ENCODE measurements around the gene WDR91. TPM values are rescaled to one million over a fixed set of nuclear protein-coding genes. Genes with fewer than 3 reads are reported as not detected.
"Not testable (repeated sequence)": the region's sequence is repeated elsewhere in the genome, so short reads cannot be mapped to it uniquely, and the experiment has no call there.

WDR91 gene
- total and polyA plus RNA-seq, 2 donors (not counting 3 experiments of a cell fraction or from before 2014, with no cell fraction given): 6.7 to 7.0 TPM

DNA sequence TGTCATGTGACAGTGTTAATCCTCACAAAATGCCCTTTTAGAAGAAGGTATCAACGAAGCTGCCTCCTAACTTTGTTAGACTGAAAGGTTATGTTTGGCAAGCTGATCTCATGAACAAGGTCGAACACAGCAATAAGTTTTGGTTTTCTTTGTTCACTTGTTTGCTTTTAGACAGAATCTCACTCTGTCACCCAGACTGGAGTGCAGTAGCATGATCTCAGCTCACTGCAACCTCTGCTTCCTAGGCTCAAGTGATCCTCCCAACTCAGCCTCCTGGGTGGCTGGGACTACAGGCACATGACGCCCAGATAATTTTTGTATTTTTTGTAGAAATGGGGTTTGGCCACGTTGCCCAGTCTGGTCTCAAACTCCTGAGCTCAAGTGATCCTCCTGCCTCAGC, 23.4 kb upstream of the WDR91 start:
- POLR2A ChIA-PET: no interaction called here
- Histone ChIP-seq H3K9ac (replicated peaks; ENCODE audit: extremely low read depth, insufficient read depth, low read length) (no peak overlapping the region), H3K27me3 (ENCODE audit: control insufficient read depth in 2 of 2, insufficient read depth in 2 of 2, low read length in 2 of 2) (peaks cover 0 to 2% of the 10 kb centered on the region in 2 experiments), H3K4me2 (ENCODE audit: insufficient read depth, low read length) (no peak overlapping the region), H2AFZ (ENCODE audit: low read depth, low read length) (no peak overlapping the region), H3K9me3 (replicated peaks; ENCODE audit: control insufficient read depth, insufficient read depth, low read length) (no peaks in the 10 kb centered on the region), H3K79me2 (ENCODE audit: control insufficient read depth, insufficient read depth, low read length) (no peaks in the 10 kb centered on the region), H3K27ac (ENCODE audit: insufficient read depth, low read depth, low read length) (no peak overlapping the region), H3K36me3 (ENCODE audit: control insufficient read depth in 2 of 2, extremely low read depth in 1 of 2, insufficient read depth in 2 of 2, low read length in 2 of 2) (no peaks in the 10 kb centered on the region), H4K20me1 (replicated peaks; ENCODE audit: control insufficient read depth, extremely low read depth, insufficient read depth, low read length) (no peaks in the 10 kb centered on the region), H3K9me1 (replicated peaks; ENCODE audit: control insufficient read depth, extremely low read depth, insufficient read depth, low read length) (no peaks in the 10 kb centered on the region), H3K4me3 (replicated peaks in 1 of 3; ENCODE audit: insufficient read depth in 1 of 3, low read depth in 1 of 3, low read length in 3 of 3) (no peak overlapping the region), H3K4me1 (ENCODE audit: control insufficient read depth, extremely low read depth, insufficient read depth, low read length) (no peaks in the 10 kb centered on the region)
- FAIRE-seq (no peak), DNase-seq (ENCODE audit: low read depth, low spot score) (no peak)
- BruUV-seq (replicated peaks): no TSS peak
- dilution Hi-C loops (cut with MboI; ENCODE audit: extremely low pct_ligation_motif_present, low sequenced_read_pairs): no loop called here
- CTCF ChIA-PET: interaction anchor here (0.7 to 2.3 kb wide), 4 partner anchors 9 to 40 kb away, joined by 3 to 8 read pairs (median 5); partner anchors contain the start of gene WDR91
- intact Hi-C loops (cut with micrococcal nuclease): no loop called here
- TF ChIP-seq EZH2 (IDR thresholded peaks at IDR 0.05; ENCODE audit: borderline replicate concordance, low read depth, low read length, severe bottlenecking) (no peak), MYC (IDR thresholded peaks at IDR 0.05; ENCODE audit: low read depth, low read length) (no peak), FOS (IDR thresholded peaks at IDR 0.05; ENCODE audit: borderline replicate concordance, insufficient read depth, low read length) (no peak), MAX (IDR thresholded peaks at IDR 0.05; ENCODE audit: insufficient read depth, insufficient read length) (no peak), JUN (IDR thresholded peaks at IDR 0.05; ENCODE audit: borderline replicate concordance, insufficient read depth, insufficient read length, low read depth) (no peak), GATA2 (IDR thresholded peaks at IDR 0.05; ENCODE audit: insufficient read depth, insufficient read length, low read depth, low read length) (no peak), POLR2A (IDR thresholded peaks at IDR 0.05; ENCODE audit: low read depth, low read length) (no peak), POLR2AphosphoS5 (IDR thresholded peaks at IDR 0.05; ENCODE audit: insufficient read depth, low read depth, low read length) (no peak)
- TF ChIP-seq, protein P1, sequence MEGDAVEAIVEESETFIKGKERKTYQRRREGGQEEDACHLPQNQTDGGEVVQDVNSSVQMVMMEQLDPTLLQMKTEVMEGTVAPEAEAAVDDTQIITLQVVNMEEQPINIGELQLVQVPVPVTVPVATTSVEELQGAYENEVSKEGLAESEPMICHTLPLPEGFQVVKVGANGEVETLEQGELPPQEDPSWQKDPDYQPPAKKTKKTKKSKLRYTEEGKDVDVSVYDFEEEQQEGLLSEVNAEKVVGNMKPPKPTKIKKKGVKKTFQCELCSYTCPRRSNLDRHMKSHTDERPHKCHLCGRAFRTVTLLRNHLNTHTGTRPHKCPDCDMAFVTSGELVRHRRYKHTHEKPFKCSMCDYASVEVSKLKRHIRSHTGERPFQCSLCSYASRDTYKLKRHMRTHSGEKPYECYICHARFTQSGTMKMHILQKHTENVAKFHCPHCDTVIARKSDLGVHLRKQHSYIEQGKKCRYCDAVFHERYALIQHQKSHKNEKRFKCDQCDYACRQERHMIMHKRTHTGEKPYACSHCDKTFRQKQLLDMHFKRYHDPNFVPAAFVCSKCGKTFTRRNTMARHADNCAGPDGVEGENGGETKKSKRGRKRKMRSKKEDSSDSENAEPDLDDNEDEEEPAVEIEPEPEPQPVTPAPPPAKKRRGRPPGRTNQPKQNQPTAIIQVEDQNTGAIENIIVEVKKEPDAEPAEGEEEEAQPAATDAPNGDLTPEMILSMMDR (IDR thresholded peaks at IDR 0.05; ENCODE audit: extremely low read depth in 1 of 2, insufficient read depth in 1 of 2, low read depth in 1 of 2, low read length in 2 of 2): no peak

DNA sequence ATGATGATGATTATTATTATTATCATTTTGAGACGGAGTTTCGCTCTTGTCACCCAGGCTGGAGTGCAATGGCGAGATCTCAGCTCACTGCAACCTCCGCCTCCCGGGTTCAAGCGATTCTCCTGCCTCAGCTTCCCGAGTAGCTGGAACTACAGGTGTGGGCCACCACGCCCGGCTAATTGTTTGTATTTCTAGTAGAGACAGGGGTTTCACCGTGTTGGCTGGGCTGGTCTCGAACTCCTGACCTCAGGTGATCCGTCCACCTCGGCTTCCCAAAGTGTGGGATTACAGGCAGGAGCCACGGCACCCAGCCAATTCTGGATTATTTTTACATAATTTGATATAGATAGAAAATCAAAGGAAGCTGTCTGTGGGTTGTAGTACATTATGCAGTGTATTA, 22.8 kb upstream of the WDR91 start:
- H3K4me3 ChIP-seq (replicated peaks in 1 of 3; ENCODE audit: insufficient read depth in 1 of 3, low read depth in 1 of 3, low read length in 3 of 3); H4K20me1 ChIP-seq (replicated peaks; ENCODE audit: control insufficient read depth, extremely low read depth, insufficient read depth, low read length); H3K27ac ChIP-seq (ENCODE audit: insufficient read depth, low read depth, low read length); FAIRE-seq; H3K4me1 ChIP-seq (ENCODE audit: control insufficient read depth, extremely low read depth, insufficient read depth, low read length); H3K4me2 ChIP-seq (ENCODE audit: insufficient read depth, low read length); H3K9ac ChIP-seq (replicated peaks; ENCODE audit: extremely low read depth, insufficient read depth, low read length); dilution Hi-C loops (cut with MboI; ENCODE audit: extremely low pct_ligation_motif_present, low sequenced_read_pairs); H2AFZ ChIP-seq (ENCODE audit: low read depth, low read length); intact Hi-C loops (cut with micrococcal nuclease); POLR2A ChIA-PET; BruUV-seq (replicated peaks); H3K9me1 ChIP-seq (replicated peaks; ENCODE audit: control insufficient read depth, extremely low read depth, insufficient read depth, low read length); H3K79me2 ChIP-seq (ENCODE audit: control insufficient read depth, insufficient read depth, low read length); H3K36me3 ChIP-seq (ENCODE audit: control insufficient read depth in 2 of 2, extremely low read depth in 1 of 2, insufficient read depth in 2 of 2, low read length in 2 of 2); DNase-seq (ENCODE audit: low read depth, low spot score); H3K27me3 ChIP-seq (ENCODE audit: control insufficient read depth in 2 of 2, insufficient read depth in 2 of 2, low read length in 2 of 2); H3K9me3 ChIP-seq (replicated peaks; ENCODE audit: control insufficient read depth, insufficient read depth, low read length): not testable (repeated sequence)
- CTCF ChIA-PET: interaction anchor here (1.3 to 2.3 kb wide), 3 partner anchors 10 to 41 kb away, joined by 4 to 8 read pairs (median 6); partner anchors contain the start of gene WDR91

All from endothelial cell of umbilical vein (primary cell).